Measurements from ENCODE around the gene NBPF11.
"Not testable (repeated sequence)": the region's sequence is repeated elsewhere in the genome, so short reads cannot be mapped to it uniquely, and the experiment has no call there.

DNA sequence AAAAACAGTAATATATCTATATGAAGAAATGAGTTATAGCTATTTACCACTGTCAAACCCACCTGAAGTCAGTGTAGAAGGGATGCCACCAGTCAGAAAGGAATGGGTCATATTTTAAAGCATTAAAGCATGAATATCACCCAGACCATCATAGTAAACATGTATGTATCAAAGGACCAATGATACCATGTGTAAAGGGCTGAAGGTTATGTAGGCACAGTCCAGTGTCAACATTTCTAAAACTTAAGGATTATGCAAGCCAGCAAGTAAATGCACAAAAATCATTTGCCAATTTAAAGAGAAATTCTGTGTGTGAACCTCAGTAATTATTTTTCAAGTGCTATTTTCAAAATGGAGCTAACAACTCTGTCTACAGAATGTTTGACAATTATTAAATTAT is 26.6 kb upstream of the NBPF11 start:
- not testable (repeated sequence) for TF ChIP-seq POLR2A (IDR thresholded peaks at IDR 0.05; ENCODE audit: extremely low read depth, insufficient read length); MAX (IDR thresholded peaks at IDR 0.05; ENCODE audit: low read depth, low read length); MYC (IDR thresholded peaks at IDR 0.05; ENCODE audit: low read depth, low read length)
- TF ChIP-seq, protein P1, sequence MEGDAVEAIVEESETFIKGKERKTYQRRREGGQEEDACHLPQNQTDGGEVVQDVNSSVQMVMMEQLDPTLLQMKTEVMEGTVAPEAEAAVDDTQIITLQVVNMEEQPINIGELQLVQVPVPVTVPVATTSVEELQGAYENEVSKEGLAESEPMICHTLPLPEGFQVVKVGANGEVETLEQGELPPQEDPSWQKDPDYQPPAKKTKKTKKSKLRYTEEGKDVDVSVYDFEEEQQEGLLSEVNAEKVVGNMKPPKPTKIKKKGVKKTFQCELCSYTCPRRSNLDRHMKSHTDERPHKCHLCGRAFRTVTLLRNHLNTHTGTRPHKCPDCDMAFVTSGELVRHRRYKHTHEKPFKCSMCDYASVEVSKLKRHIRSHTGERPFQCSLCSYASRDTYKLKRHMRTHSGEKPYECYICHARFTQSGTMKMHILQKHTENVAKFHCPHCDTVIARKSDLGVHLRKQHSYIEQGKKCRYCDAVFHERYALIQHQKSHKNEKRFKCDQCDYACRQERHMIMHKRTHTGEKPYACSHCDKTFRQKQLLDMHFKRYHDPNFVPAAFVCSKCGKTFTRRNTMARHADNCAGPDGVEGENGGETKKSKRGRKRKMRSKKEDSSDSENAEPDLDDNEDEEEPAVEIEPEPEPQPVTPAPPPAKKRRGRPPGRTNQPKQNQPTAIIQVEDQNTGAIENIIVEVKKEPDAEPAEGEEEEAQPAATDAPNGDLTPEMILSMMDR (IDR thresholded peaks at IDR 0.05; ENCODE audit: low read depth, low read length) = not testable (repeated sequence)

Data from NB4 (cell line).